Panc1 (cell line): ENCODE results near the gene LRTM1.

ENCODE experiments used
- POLR2AphosphoS5 ChIP-seq: IDR thresholded peaks from 2 replicates; pipeline ENCODE4 v1.6.1; 2012; ENCODE audit warnings: mild to moderate bottlenecking, low read depth, low read length, moderate library complexity
- TF ChIP-seq, protein P1 (sequence below): fragments of 450-650 bp; IDR thresholded peaks from 2 replicates; pipeline ENCODE4 v1.5.1; 2017; ENCODE audit warnings: mild to moderate bottlenecking

GRCh38 chr3:54914180-54914579 is 13.7 kb downstream of the LRTM1 start:
- TF ChIP-seq, protein P1, sequence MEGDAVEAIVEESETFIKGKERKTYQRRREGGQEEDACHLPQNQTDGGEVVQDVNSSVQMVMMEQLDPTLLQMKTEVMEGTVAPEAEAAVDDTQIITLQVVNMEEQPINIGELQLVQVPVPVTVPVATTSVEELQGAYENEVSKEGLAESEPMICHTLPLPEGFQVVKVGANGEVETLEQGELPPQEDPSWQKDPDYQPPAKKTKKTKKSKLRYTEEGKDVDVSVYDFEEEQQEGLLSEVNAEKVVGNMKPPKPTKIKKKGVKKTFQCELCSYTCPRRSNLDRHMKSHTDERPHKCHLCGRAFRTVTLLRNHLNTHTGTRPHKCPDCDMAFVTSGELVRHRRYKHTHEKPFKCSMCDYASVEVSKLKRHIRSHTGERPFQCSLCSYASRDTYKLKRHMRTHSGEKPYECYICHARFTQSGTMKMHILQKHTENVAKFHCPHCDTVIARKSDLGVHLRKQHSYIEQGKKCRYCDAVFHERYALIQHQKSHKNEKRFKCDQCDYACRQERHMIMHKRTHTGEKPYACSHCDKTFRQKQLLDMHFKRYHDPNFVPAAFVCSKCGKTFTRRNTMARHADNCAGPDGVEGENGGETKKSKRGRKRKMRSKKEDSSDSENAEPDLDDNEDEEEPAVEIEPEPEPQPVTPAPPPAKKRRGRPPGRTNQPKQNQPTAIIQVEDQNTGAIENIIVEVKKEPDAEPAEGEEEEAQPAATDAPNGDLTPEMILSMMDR: no peak
- no peak for TF ChIP-seq POLR2AphosphoS5
